AG09309 (cell line): ENCODE measurements around the gene SORCS3.

Source experiments
- DNase-seq: peaks from one replicate; pipeline ENCODE4 v3.0.0-alpha.2; 2010; ENCODE audit warnings: low read depth
- H3K4me3 ChIP-seq: 2 replicates; pipeline ENCODE4 v1.5.1; 2011; ENCODE audit warnings: mild to moderate bottlenecking, low read depth, low read length, moderate library complexity; ENCODE audit not compliant: control insufficient read depth
- TF ChIP-seq, protein P1 (sequence below): IDR thresholded peaks from 2 replicates; pipeline ENCODE4 v1.5.1; 2011; ENCODE audit warnings: mild to moderate bottlenecking, low read depth, low read length, inconsistent platforms; ENCODE audit not compliant: insufficient read depth, control insufficient read depth; ENCODE audit errors: missing control alignments

Gene SORCS3

GRCh38 chr10:105056413-105056812 lies 415.3 kb downstream of the SORCS3 start:
- TF ChIP-seq, protein P1, sequence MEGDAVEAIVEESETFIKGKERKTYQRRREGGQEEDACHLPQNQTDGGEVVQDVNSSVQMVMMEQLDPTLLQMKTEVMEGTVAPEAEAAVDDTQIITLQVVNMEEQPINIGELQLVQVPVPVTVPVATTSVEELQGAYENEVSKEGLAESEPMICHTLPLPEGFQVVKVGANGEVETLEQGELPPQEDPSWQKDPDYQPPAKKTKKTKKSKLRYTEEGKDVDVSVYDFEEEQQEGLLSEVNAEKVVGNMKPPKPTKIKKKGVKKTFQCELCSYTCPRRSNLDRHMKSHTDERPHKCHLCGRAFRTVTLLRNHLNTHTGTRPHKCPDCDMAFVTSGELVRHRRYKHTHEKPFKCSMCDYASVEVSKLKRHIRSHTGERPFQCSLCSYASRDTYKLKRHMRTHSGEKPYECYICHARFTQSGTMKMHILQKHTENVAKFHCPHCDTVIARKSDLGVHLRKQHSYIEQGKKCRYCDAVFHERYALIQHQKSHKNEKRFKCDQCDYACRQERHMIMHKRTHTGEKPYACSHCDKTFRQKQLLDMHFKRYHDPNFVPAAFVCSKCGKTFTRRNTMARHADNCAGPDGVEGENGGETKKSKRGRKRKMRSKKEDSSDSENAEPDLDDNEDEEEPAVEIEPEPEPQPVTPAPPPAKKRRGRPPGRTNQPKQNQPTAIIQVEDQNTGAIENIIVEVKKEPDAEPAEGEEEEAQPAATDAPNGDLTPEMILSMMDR = no peak
- no peak overlapping the region for H3K4me3 ChIP-seq
- no peak for DNase-seq

DNA sequence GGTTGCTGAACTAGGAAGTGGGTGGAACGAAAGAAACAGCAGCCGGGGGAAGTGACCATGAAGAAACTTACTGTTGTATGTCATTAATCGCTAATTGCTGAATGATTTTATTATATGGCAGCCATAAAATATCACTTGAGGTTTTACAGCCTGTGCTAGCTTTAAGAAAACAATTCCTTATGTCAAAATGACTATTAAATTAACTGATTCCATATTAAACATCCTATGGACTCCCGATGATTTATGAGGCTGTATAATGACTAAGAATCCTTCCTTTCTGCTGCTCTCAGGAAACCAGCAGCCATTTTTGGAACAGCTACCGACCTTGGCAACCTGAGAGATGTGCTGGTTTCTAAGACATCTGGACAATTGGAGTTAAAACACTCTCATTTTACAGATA lies 421.9 kb downstream of the SORCS3 start:
- TF ChIP-seq, protein P1 = no peak
- no peak overlapping the region for H3K4me3 ChIP-seq
- no peak for DNase-seq

GRCh38 chr10:105063796-105064195 lies 422.7 kb downstream of the SORCS3 start:
- H3K4me3 ChIP-seq = no peak overlapping the region
- TF ChIP-seq, protein P1 = peak; percentile 58
- DNase-seq = no peak

DNA sequence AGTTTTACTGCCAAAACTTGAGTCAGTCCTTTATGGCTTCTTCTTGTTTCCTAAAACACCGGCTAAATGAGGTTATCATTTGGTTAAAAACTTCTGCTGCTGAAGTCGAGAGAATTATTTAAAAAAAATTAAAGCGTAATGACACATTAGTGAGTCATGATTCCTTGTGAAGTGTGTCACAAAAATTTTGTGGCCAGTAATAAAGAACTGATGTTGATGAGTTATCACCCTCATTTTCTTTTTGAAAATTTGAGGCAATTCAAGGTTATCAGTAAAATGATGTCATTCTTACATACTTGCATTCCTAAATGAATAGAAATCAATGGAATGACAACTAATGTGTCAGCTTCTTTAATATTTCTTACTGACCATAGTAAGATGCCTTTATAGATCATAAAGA lies 427.4 kb downstream of the SORCS3 start:
- peak; percentile 48 for DNase-seq

GRCh38 chr10:105070249-105070648 lies 429.2 kb downstream of the SORCS3 start:
- no peak overlapping the region for H3K4me3 ChIP-seq
- TF ChIP-seq, protein P1 = no peak
- DNase-seq = no peak

More for the DNA sequence above, 427.4 kb downstream of the SORCS3 start:
- TF ChIP-seq, protein P1 = no peak
- no peak overlapping the region for H3K4me3 ChIP-seq

DNA sequence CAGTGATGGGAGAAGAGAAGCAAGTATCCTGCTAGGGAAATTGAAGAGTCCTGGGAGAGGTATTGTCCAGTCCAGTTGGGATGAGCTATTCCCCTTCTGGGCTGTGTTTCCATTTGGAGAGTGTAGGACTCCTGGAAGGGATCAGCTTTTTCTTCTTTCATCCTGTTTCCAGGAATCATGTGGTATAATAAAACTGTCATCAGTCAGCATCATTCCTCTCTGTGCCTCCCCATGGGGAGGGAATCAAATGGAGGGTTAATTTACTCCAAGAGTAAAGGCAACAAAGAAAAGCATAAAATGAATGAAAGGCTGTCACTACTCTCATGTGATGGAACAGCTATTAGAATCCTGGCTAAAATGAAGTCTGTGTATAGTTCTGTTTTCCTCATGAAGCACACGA lies 429.9 kb downstream of the SORCS3 start:
- no peak for DNase-seq
- TF ChIP-seq, protein P1 = no peak
- H3K4me3 ChIP-seq = no peak overlapping the region

GRCh38 chr10:105071980-105072379 lies 430.9 kb downstream of the SORCS3 start:
- TF ChIP-seq, protein P1 = no peak
- no peak overlapping the region for H3K4me3 ChIP-seq
- DNase-seq = no peak
